WTC11 (cell line): ENCODE measurements around the gene COG3. TPM values are rescaled to one million over a fixed set of nuclear protein-coding genes. Genes with fewer than 3 reads are reported as not detected.

ENCODE experiments used
- ATAC-seq: fragments of 200-7000 bp; cut with Tn5 transposase; 2 replicates; pipeline ENCODE4 v1.10.0; 2021; ENCODE audit warnings: mild to moderate bottlenecking, moderate library complexity
- CTCF ChIA-PET: fragments of 300-600 bp; sonication (Branson Sonifier 250); formaldehyde crosslinking; loops from one replicate; lab custom pipeline; 2021; ENCODE audit warnings: antibody characterized with exemption; lab: Charles Lee
- POLR2A ChIA-PET: fragments of 350-600 bp; sonication (Branson Sonifier 250); formaldehyde crosslinking; loops from one replicate; lab custom pipeline; 2021; ENCODE audit warnings: antibody characterized with exemption; lab: Charles Lee
- DNase-seq: peaks from one replicate; pipeline ENCODE4 v3.0.0; 2021; ENCODE audit warnings: low spot score
- H3K27ac Mint-ChIP-seq: 2 replicates; pipeline ENCODE4 v1.8.0; 2021; ENCODE audit warnings: mixed read lengths
- H3K27me3 Mint-ChIP-seq: 2 replicates; pipeline ENCODE4 v1.8.0; 2021; ENCODE audit warnings: low read depth, mild to moderate bottlenecking, moderate library complexity, mixed read lengths
- H3K36me3 Mint-ChIP-seq: 2 replicates; pipeline ENCODE4 v1.8.0; 2021; ENCODE audit warnings: mixed read lengths
- H3K4me1 Mint-ChIP-seq: 2 replicates; pipeline ENCODE4 v1.8.0; 2022; ENCODE audit warnings: mixed read lengths
- H3K4me3 Mint-ChIP-seq: 2 replicates; pipeline ENCODE4 v1.8.0; 2021; ENCODE audit warnings: mild to moderate bottlenecking, moderate library complexity, mixed read lengths
- H3K9me3 Mint-ChIP-seq: 2 replicates; pipeline ENCODE4 v1.8.0; 2021; ENCODE audit warnings: mixed read lengths
- ATF1 ChIP-seq: sonication (generic); formaldehyde crosslinking; IDR thresholded peaks from 2 replicates; pipeline ENCODE4 v1.8.1; 2023; ENCODE audit warnings: mild to moderate bottlenecking, moderate library complexity, missing genetic modification reagents
- CTCF ChIP-seq: fragments of 200-600 bp; IDR thresholded peaks from 2 replicates; pipeline ENCODE4 v1.8.0; 2022; ENCODE audit warnings: antibody characterized with exemption
- ELF4 ChIP-seq: sonication (generic); formaldehyde crosslinking; IDR thresholded peaks from 2 replicates; pipeline ENCODE4 v1.8.1; 2022; ENCODE audit warnings: low read depth, mild to moderate bottlenecking, moderate library complexity, missing genetic modification reagents
- GRHL2 ChIP-seq: fragments of 250-450 bp; sonication (Bioruptor Pico); IDR thresholded peaks from 2 replicates; pipeline ENCODE4 v1.8.0; 2022; ENCODE audit warnings: mild to moderate bottlenecking, moderate library complexity; ENCODE audit not compliant: insufficient replicate concordance, severe bottlenecking
- HMGA2 ChIP-seq: fragments of 250-450 bp; sonication (Bioruptor Pico); IDR thresholded peaks from 2 replicates; pipeline ENCODE4 v1.4.0; 2021; ENCODE audit warnings: mild to moderate bottlenecking, moderate library complexity
- IRF2 ChIP-seq: sonication (generic); formaldehyde crosslinking; IDR thresholded peaks from 2 replicates; pipeline ENCODE4 v1.8.0; 2022; ENCODE audit warnings: low read depth, missing genetic modification reagents, borderline replicate concordance
- JAZF1 ChIP-seq: fragments of 250-450 bp; sonication (Bioruptor Pico); IDR thresholded peaks from 2 replicates; pipeline ENCODE4 v1.9.0; 2021; ENCODE audit warnings: moderate library complexity, mild to moderate bottlenecking, inconsistent platforms
- SMAD3 ChIP-seq: sonication (generic); formaldehyde crosslinking; IDR thresholded peaks from 2 replicates; pipeline ENCODE4 v1.8.0; 2022; ENCODE audit warnings: missing genetic modification reagents, mild to moderate bottlenecking, borderline replicate concordance
- ZNF219 ChIP-seq: sonication (generic); formaldehyde crosslinking; IDR thresholded peaks from 2 replicates; pipeline ENCODE4 v1.8.0; 2023; ENCODE audit warnings: missing genetic modification reagents, mild to moderate bottlenecking, borderline replicate concordance
- ZNF396 ChIP-seq: fragments of 250-450 bp; sonication (Bioruptor Pico); IDR thresholded peaks from 2 replicates; pipeline ENCODE4 v1.8.0; 2021; ENCODE audit warnings: mild to moderate bottlenecking, moderate library complexity, borderline replicate concordance
- total RNA-seq: library from RNA; stranded (reverse); gene quantifications from 3 replicates; pipeline ENCODE4 v1.2.3, GENCODE V29; 2021
- TF ChIP-seq, protein P1 (sequence below): fragments of 250-450 bp; sonication (Bioruptor Pico); IDR thresholded peaks from 2 replicates; pipeline ENCODE4 v1.9.0; 2021; ENCODE audit warnings: moderate library complexity, mild to moderate bottlenecking, inconsistent platforms, borderline replicate concordance
- TF ChIP-seq, protein P2 (sequence below): fragments of 250-450 bp; sonication (Bioruptor Pico); IDR thresholded peaks from 2 replicates; pipeline ENCODE4 v2.1.2; 2022; ENCODE audit warnings: mild to moderate bottlenecking, moderate library complexity
- TF ChIP-seq, protein P3 (sequence below): sonication (generic); formaldehyde crosslinking; IDR thresholded peaks from 2 replicates; pipeline ENCODE4 v1.8.1; 2022; ENCODE audit warnings: mild to moderate bottlenecking, moderate library complexity, missing genetic modification reagents
- TF ChIP-seq, protein P4 (sequence below): sonication (generic); formaldehyde crosslinking; IDR thresholded peaks from 2 replicates; pipeline ENCODE4 v1.8.0; 2022; ENCODE audit warnings: mild to moderate bottlenecking, missing genetic modification reagents
- TF ChIP-seq, protein P5 (sequence below): fragments of 250-450 bp; sonication (Bioruptor Pico); IDR thresholded peaks from 2 replicates; pipeline ENCODE4 v1.9.0; 2021; ENCODE audit warnings: mild to moderate bottlenecking
- TF ChIP-seq, protein P6 (sequence below): sonication (generic); formaldehyde crosslinking; IDR thresholded peaks from 2 replicates; pipeline ENCODE4 v1.8.1; 2023; ENCODE audit warnings: mild to moderate bottlenecking, missing genetic modification reagents

COG3 gene
- total RNA-seq, 1 experiment from 2014 or later, result 21.6 TPM

DNA sequence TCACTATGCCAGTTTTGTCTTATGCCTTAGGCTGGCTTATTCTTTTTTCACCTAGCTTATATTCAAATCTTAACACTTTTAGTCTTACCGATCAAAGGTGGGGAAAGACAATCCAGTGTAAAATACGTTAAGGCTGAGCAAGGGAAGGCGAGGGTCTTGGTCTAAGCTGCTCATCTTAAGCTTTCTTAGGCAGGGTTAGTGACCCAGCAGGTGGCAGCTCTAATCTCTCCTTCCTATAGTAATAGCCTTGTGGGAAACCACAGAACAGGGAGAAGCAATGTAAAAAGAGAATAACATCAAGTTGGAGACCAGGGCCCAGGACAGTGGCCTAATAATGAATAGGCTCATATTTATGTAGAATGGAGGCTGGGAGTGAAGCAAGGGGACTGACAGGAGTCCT lies 45.9 kb downstream of the COG3 start (continued):
- TF ChIP-seq, protein P1, sequence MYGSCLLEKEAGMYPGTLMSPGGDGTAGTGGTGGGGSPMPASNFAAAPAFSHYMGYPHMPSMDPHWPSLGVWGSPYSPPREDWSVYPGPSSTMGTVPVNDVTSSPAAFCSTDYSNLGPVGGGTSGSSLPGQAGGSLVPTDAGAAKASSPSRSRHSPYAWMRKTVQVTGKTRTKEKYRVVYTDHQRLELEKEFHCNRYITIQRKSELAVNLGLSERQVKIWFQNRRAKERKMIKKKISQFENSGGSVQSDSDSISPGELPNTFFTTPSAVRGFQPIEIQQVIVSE, result no peak

DNA sequence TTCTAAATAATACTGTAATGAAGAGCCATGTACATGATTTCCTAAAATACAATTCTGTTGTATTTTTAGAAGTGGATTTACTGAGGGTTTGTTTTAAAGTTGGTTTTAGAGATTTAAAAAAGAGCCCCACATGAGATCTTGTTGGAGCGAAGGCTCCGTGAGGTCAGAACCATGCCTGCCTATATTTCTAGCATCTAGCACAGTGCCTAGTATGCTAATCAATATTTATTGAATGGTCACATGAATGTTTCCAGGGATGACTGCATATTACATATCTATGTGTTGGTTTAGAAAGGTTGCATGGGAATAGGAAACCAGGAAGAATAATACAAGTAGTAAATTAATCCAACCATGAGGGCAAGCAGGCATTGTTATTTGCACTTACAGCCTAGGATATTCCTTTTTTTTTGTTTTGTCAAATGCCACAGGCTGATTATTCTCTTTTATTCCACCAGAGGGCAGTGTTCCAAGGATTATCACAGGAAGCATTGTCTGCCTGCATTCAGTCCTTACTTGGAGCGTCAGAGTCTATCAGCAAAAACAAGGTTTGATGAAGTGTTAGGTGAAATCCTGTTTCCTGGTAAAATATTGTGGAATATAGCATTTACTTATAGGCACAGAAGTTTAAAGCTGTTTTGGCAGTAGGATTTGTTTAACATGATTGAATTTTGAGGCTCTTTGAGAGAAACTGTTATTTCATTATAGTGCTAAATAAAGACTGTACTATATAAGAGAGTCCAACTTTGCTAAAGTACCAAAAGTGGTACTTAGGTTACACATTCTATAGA lies 46.8 kb downstream of the COG3 start:
- CTCF ChIA-PET, result interaction anchor here (1.2 to 2.0 kb wide), 2 partner anchors 217 kb away, joined by 5 to 10 read pairs; no protein-coding TSS in a partner anchor
- Mint-ChIP-seq H3K27me3 (no peaks in the 10 kb centered on the region), H3K4me3 (no peak overlapping the region), H3K9me3 (no peaks in the 10 kb centered on the region), H3K4me1 (no peaks in the 10 kb centered on the region), H3K27ac (no peak overlapping the region), H3K36me3 (peaks cover 28% of the 10 kb centered on the region)
- POLR2A ChIA-PET, result no interaction called here
- TF ChIP-seq ZNF219 (CRISPR knock-in tag) (no peak), ATF1 (CRISPR knock-in tag) (no peak), CTCF (peak; percentile 84)
- TF ChIP-seq, protein P2, sequence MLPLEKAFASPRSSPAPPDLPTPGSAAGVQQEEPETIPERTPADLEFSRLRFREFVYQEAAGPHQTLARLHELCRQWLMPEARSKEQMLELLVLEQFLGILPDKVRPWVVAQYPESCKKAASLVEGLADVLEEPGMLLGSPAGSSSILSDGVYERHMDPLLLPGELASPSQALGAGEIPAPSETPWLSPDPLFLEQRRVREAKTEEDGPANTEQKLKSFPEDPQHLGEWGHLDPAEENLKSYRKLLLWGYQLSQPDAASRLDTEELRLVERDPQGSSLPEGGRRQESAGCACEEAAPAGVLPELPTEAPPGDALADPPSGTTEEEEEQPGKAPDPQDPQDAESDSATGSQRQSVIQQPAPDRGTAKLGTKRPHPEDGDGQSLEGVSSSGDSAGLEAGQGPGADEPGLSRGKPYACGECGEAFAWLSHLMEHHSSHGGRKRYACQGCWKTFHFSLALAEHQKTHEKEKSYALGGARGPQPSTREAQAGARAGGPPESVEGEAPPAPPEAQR (CRISPR knock-in tag), result no peak
- TF ChIP-seq, protein P3, sequence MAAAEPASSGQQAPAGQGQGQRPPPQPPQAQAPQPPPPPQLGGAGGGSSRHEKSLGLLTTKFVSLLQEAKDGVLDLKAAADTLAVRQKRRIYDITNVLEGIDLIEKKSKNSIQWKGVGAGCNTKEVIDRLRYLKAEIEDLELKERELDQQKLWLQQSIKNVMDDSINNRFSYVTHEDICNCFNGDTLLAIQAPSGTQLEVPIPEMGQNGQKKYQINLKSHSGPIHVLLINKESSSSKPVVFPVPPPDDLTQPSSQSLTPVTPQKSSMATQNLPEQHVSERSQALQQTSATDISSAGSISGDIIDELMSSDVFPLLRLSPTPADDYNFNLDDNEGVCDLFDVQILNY (CRISPR knock-in tag), result no peak
- ATAC-seq (peak; percentile 61), DNase-seq (no peak)

DNA sequence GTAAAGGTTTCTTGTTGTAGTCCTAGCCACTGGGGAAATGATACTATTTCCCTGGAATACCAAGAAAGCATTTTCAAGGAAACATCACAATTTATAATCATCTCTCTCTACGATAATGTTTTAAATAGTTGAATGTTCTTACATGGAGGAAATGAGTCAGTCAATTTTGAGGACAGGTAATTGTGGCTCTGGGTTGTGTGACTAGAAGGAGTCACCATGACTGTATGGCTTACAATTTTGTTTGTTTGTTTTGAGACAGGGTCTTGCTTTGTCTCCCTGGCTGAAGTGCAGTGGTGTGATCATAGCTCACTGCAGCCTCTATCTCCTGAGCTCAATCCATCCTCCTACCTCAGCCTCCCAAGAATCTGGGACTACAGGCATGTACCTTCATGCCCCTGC lies 47.4 kb downstream of the COG3 start:
- POLR2A ChIA-PET, result no interaction called here
- no peak overlapping the region for H3K4me3 Mint-ChIP-seq
- no peaks in the 10 kb centered on the region for H3K27me3 Mint-ChIP-seq
- H3K27ac Mint-ChIP-seq, result no peak overlapping the region
- TF ChIP-seq, protein P4, sequence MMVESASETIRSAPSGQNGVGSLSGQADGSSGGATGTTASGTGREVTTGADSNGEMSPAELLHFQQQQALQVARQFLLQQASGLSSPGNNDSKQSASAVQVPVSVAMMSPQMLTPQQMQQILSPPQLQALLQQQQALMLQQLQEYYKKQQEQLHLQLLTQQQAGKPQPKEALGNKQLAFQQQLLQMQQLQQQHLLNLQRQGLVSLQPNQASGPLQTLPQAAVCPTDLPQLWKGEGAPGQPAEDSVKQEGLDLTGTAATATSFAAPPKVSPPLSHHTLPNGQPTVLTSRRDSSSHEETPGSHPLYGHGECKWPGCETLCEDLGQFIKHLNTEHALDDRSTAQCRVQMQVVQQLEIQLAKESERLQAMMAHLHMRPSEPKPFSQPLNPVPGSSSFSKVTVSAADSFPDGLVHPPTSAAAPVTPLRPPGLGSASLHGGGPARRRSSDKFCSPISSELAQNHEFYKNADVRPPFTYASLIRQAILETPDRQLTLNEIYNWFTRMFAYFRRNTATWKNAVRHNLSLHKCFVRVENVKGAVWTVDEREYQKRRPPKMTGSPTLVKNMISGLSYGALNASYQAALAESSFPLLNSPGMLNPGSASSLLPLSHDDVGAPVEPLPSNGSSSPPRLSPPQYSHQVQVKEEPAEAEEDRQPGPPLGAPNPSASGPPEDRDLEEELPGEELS (CRISPR knock-in tag), result no peak
- TF ChIP-seq IRF2 (no peak), GRHL2 (no peak), ZNF396 (CRISPR knock-in tag) (no peak), ELF4 (CRISPR knock-in tag) (no peak)
- TF ChIP-seq, all 79 proteins: peak for 0
- ATAC-seq, result no peak
- H3K4me1 Mint-ChIP-seq, result no peaks in the 10 kb centered on the region
- H3K36me3 Mint-ChIP-seq, result peaks cover 31% of the 10 kb centered on the region
- H3K9me3 Mint-ChIP-seq, result no peaks in the 10 kb centered on the region
- DNase-seq, result no peak
- CTCF ChIA-PET, result interaction anchor here (2.0 kb wide), 1 partner anchor 217 kb away, joined by 5 read pairs; no protein-coding TSS in a partner anchor

DNA sequence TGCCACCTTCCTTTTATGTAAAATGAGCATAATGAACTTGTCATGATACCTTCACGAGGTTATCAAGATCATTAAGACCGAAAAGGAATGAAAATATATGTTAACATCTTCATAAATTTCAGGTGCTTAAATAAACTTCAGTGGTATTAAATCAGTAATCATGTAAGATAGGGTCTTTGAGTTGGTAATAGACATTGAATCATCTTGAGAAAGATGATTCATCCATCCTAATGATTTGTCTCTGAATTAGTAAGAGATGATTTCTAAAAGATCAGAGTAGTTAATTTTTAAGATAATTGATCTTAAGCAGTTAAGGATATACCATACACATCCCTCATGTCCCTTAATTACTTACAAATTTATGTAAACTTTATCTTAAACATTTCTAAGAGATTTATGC lies 52.0 kb downstream of the COG3 start:
- no peak overlapping the region for H3K4me3 Mint-ChIP-seq
- POLR2A ChIA-PET, result no interaction called here

More for the DNA sequence above, 52.0 kb downstream of the COG3 start:
- no peak overlapping the region for H3K27ac Mint-ChIP-seq
- CTCF ChIA-PET, result no interaction called here
- no peaks in the 10 kb centered on the region for H3K27me3 Mint-ChIP-seq
- peaks cover 41% of the 10 kb centered on the region for H3K36me3 Mint-ChIP-seq
- H3K4me1 Mint-ChIP-seq, result no peaks in the 10 kb centered on the region
- TF ChIP-seq JAZF1 (CRISPR knock-in tag) (no peak), ELF4 (CRISPR knock-in tag) (no peak), HMGA2 (no peak), SMAD3 (CRISPR knock-in tag) (no peak)
- TF ChIP-seq, protein P5, sequence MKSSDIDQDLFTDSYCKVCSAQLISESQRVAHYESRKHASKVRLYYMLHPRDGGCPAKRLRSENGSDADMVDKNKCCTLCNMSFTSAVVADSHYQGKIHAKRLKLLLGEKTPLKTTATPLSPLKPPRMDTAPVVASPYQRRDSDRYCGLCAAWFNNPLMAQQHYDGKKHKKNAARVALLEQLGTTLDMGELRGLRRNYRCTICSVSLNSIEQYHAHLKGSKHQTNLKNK, result no peak
- TF ChIP-seq, protein P6, sequence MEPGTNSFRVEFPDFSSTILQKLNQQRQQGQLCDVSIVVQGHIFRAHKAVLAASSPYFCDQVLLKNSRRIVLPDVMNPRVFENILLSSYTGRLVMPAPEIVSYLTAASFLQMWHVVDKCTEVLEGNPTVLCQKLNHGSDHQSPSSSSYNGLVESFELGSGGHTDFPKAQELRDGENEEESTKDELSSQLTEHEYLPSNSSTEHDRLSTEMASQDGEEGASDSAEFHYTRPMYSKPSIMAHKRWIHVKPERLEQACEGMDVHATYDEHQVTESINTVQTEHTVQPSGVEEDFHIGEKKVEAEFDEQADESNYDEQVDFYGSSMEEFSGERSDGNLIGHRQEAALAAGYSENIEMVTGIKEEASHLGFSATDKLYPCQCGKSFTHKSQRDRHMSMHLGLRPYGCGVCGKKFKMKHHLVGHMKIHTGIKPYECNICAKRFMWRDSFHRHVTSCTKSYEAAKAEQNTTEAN (CRISPR knock-in tag), result no peak
- DNase-seq (no peak), ATAC-seq (no peak)
- no peaks in the 10 kb centered on the region for H3K9me3 Mint-ChIP-seq
